ENCODE results near the gene ZNF804A.

ZNF804A gene

GRCh38 chr2:184610891-184611290, 12.6 kb downstream of the ZNF804A start:
- DNase-seq (ENCODE audit: low read depth in 1 of 2, low spot score in 1 of 2): no peak

GRCh38 chr2:184611361-184612085, 13.2 kb downstream of the ZNF804A start:
- no peak for DNase-seq (ENCODE audit: low read depth in 1 of 2, low spot score in 1 of 2)

DNA sequence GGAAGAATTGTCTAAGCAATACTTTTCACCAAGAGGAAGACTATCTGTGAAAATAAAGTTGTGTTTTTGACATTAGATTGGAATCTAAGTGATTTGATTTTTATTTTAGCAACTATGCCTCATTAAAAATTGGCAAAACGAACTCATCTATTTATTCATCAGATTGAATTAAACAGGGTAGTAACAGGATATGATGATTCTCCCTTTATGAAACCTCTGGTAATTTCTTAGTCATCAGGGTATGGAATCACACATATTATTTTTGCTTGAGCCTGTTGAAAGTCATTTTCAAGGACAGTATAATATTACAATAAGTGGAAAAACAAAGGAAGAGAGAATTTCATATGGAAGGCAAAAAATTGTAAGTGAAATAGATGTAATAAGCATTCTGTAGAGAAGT, 22.0 kb downstream of the ZNF804A start:
- no peak for DNase-seq (ENCODE audit: low read depth in 1 of 2, low spot score in 1 of 2)

GRCh38 chr2:184624311-184624710, 26.0 kb downstream of the ZNF804A start:
- no peak for DNase-seq (ENCODE audit: low read depth in 1 of 2, low spot score in 1 of 2)

DNA sequence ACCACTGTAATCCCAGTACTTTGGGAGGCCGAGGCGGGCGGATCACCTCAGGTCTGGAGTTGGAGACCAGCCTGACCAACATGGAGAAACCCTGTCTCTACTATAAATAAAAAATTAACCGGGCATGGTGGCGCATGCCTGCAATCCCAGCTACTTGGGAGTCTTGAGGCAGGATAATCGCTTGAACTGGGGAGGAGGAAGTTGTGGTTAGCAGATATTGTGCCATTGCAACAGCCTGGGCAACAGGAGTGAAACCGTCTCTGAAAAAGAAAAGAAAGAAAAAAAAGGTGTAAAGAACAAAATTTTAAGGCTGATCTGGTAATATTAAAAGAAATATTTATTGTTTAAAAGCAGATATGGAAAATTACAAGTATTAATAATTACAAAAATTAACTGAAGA, 29.7 kb downstream of the ZNF804A start:
- DNase-seq (ENCODE audit: low read depth in 1 of 2, low spot score in 1 of 2): no peak

GRCh38 chr2:184633726-184634125, 35.4 kb downstream of the ZNF804A start:
- DNase-seq (ENCODE audit: low read depth in 1 of 2, low spot score in 1 of 2): no peak

DNA sequence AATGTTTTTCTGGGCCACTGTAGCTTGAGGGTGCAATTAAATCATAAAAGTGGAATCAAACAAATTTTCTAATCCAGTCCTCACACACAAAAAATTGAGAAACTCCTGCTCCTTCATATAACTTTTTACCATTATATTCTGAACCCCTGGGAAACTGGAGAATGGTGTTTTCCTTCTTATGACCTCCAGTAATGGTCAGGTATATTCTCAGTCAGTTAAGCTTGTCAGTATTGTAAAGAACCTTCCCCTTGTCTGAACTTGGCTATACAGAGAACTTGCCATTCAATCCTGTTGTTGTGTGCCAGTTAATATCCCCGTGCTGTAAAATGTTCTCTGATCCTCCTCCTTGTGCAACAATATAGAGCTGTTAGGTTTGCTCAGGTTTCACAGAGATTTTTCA, 39.5 kb downstream of the ZNF804A start:
- DNase-seq (ENCODE audit: low read depth in 1 of 2, low spot score in 1 of 2): no peak

GRCh38 chr2:184644685-184645084, 46.4 kb downstream of the ZNF804A start:
- no peak for DNase-seq (ENCODE audit: low read depth in 1 of 2, low spot score in 1 of 2)

DNA sequence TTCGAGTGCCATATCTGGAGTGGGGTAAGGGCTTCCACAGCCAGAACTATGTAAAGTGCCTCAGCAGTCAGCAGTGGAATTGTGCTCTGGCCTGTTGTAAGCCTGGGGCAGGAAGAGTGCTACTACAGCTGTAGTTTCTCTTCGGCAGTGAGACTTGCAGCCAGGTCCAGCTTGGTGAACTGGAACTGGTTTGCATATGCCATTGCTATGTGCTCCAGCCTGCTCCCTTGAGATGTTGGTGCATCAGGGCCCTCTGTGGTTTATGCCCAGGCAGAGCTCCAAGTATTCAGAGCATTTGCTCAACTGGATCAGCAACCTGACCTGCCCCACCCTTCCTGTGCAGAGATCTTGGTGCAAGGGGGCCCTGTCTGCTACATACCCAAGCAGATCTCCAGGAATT, 47.8 kb downstream of the ZNF804A start:
- DNase-seq (ENCODE audit: low read depth in 1 of 2, low spot score in 1 of 2): no peak

DNA sequence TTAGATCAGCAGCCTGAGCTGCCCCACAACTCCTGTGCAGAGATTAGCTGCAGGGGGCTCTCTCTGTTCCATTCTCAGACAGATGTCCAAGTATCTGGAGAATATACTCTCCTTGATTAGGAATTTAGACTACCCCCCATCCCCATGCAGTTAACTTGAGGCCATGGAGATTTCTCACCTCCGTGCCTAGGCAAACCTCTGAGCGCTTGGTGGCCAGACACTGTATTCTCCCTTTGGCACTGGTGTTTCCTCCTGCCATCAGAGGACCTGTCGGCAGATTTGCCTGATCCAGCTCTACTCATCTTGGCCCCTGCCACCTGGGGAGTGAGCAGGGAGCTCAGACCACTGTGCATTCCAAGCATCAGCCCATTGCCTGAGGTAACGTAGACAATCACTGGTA, 48.3 kb downstream of the ZNF804A start:
- DNase-seq (ENCODE audit: low read depth in 1 of 2, low spot score in 1 of 2): no peak

GRCh38 chr2:184654945-184655344, 56.6 kb downstream of the ZNF804A start:
- DNase-seq (ENCODE audit: low read depth in 1 of 2, low spot score in 1 of 2): no peak

GRCh38 chr2:184677171-184677570, 78.8 kb downstream of the ZNF804A start:
- no peak for DNase-seq (ENCODE audit: low read depth in 1 of 2, low spot score in 1 of 2)

DNA sequence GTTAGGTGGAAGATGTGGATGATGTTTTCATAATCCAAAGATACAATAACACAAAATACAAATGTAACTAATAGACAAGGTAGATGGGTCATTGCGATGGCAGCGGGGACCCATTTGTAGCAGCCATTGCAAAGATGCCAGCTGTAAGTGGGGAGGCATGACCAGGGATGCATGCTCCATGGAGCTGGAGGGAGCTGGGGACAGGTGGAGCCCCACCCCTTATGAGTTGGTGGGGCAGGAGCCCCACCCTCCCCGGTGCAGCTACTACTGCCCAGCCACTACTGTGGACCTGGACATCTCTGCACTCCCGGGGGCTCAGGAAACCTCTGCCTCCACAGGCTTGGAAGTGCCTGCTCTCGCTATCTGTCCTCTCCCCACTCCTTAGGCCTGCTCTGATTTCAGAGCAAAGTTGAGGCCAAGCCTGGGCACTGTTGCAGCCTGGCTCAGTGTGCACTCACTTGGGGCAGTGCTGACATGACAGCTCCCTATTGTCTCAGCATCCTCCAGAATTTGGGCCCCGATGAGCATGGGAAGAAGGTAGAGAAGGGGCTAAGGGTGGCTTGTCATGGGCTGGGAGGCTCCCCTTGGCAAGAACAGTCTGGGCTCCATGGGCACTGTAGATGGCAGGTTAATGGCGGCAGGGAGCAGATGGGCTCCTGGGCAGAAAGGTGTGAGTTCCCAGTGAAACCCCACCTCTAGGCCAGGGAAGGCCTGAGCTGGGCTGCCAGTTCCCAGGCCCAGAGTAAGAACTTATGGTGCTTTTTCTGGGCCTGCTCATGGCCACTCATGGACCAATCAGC, 81.1 kb downstream of the ZNF804A start:
- DNase-seq (ENCODE audit: low read depth in 1 of 2, low spot score in 1 of 2): no peak

DNA sequence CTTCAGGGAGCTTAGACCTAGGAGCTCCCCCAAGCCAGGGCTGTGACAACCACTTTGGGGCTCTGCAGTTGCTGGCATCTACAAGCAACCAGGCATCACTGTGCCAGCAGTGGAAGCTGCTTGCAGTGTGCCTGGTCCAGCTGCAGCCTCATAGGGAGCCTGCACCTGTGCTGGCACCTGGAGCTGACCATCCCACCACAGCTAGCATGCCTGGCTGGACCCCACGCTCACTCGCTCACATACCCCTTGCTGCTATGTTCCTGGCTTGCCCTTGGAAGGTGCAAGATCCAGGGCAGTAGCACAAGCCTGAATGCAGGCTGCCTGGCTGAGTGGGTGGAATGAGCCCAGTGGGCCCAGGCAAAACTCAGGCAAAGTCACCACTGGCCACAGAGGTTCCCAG, 82.5 kb downstream of the ZNF804A start:
- no peak for DNase-seq (ENCODE audit: low read depth in 1 of 2, low spot score in 1 of 2)

GRCh38 chr2:184681642-184682321, 83.5 kb downstream of the ZNF804A start:
- DNase-seq (ENCODE audit: low read depth in 1 of 2, low spot score in 1 of 2): no peak

DNA sequence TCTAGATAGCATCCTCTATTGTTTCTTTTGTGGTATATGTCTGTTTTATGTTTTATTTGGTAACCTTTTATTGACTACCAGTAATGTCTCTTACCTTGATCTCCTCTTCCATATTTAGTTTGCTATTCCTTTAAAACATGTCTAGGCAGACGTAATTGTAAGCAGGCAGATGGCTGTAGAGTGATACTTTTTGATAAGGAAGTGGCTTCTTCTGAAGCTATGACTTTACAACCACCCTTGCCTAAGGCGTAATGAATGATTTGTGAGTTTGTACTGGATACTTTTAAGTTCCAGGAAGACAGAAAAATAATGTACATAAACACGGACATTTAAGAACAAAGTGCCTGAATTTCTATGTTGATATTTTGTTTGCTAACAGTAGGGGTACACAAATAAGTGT, 85.6 kb downstream of the ZNF804A start:
- no peak for DNase-seq (ENCODE audit: low read depth in 1 of 2, low spot score in 1 of 2)

GRCh38 chr2:184685999-184686841, 87.9 kb downstream of the ZNF804A start:
- no peak for DNase-seq (ENCODE audit: low read depth in 1 of 2, low spot score in 1 of 2)

GRCh38 chr2:184689638-184690037, 91.3 kb downstream of the ZNF804A start:
- DNase-seq (ENCODE audit: low read depth in 1 of 2, low spot score in 1 of 2): no peak

GRCh38 chr2:184692141-184692734, 93.9 kb downstream of the ZNF804A start:
- no peak for DNase-seq (ENCODE audit: low read depth in 1 of 2, low spot score in 1 of 2)

GRCh38 chr2:184696644-184697043, 98.3 kb downstream of the ZNF804A start:
- no peak for DNase-seq (ENCODE audit: low read depth in 1 of 2, low spot score in 1 of 2)

- no peak for DNase-seq (ENCODE audit: low read depth in 1 of 2, low spot score in 1 of 2)
Observed at GRCh38 chr2:184698476-184698875, 100.1 kb downstream of the ZNF804A start.
